D721Med (cell line): ENCODE data around the gene TBX15.

Experiments
- DNase-seq: peaks from one replicate; pipeline ENCODE4 v3.0.0; 2011; ENCODE audit warnings: low spot score; ENCODE audit not compliant: insufficient read length
- FAIRE-seq: peaks from 2 replicates; lab custom pipeline; 2011; peaks lifted over from hg19 to GRCh38; lab: Jason Lieb, UNC
- CTCF ChIP-seq: IDR thresholded peaks from 2 replicates; pipeline ENCODE4 v1.5.1; 2012; ENCODE audit warnings: mild to moderate bottlenecking, control low read depth; ENCODE audit not compliant: insufficient read depth; ENCODE audit errors: missing control alignments

Gene TBX15

GRCh38 chr1:118988186-118989005 lies at the start of gene TBX15:
TSS of gene TBX15 (minus strand) at chr1:118988343. CDS start at chr1:118987795, 548 bp downstream.
- no peak for DNase-seq

DNA sequence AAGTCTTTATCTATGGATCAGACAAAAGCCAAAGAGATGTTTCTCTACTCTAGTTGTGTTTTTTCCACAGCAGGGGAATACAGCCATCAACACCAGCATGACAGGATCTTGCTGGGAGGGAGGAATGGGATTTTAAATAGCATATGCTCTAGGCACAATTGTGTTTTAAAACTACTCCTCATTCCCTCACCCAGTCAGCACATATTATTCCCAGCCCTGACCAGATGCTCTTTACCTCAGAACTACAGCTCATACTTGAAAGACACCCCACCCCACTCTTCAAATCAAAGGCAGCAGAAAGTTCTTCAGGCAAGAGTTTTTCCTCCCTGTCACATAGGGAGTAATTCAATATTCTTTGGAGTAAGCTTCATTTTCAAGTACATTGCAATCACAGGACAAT lies 46.2 kb upstream of the TBX15 start:
- no peak for DNase-seq
- FAIRE-seq: no peak
- TF ChIP-seq CTCF: no peak

More at GRCh38 chr1:118988186-118989005, at the start of gene TBX15:
- FAIRE-seq: no peak
- no peak for TF ChIP-seq CTCF

GRCh38 chr1:119032986-119033385 lies 44.8 kb upstream of the TBX15 start:
- FAIRE-seq: no peak
- DNase-seq: no peak
- no peak for TF ChIP-seq CTCF

DNA sequence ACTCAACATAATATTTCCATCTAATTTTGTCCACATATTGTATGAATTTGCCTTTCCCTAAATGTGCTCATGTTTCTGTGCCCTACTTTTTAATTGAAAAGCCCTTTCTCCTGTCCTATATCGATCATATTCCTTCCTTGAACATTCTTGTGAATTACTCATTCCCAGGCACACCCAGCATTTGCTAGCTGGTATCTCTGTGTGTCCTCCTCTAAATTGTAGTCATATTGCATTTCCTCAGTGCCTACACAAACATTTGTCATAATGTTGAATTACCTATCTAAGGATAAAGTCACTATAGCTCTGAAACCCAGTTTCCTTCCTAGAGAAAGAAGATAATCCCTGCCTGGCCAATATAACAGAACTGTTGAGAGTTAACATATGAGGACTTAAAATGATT lies 39.6 kb upstream of the TBX15 start:
- no peak for TF ChIP-seq CTCF
- DNase-seq (no peak), FAIRE-seq (no peak)

GRCh38 chr1:119026956-119027355 lies 38.8 kb upstream of the TBX15 start:
- FAIRE-seq: no peak
- no peak for DNase-seq
- no peak for TF ChIP-seq CTCF

DNA sequence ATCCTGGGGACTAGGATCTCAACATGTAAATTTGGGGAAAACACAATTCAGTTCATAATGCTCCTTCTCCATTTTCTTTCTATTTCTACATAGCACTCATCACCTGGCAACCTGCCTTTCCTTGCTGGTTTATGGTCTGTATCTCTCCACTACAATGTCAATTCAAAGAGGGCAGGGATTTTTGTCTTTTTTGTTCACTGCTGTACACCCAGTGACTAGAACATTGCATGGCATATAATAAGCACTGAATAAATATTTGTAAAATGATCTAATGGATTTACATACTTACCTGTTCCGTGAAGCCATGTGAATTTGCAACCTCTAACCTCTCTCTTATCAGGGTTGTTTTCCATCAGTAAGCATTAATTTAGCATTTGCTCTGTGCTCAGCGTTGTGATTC lies 27.4 kb upstream of the TBX15 start:
- no peak for DNase-seq
- TF ChIP-seq CTCF: no peak
- FAIRE-seq: no peak

DNA sequence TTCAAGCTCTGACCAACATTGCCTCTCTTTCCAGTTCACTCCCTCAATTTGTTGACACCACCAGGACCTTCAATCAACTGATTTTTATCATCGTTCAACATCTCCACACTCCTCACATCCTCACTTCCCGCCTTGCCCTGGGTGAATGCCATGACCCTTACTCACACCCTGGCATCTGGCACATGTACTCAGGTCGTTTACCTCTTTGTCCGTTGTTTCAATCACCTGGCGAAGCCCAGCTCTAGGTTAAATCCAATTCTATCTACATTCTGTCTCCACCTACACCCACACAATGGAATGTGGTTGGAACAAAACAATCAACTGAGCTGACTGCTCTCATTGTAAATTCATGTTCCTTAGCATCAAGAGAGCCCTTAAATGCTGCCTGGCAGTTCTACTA lies 24.2 kb upstream of the TBX15 start:
- TF ChIP-seq CTCF: no peak
- DNase-seq (no peak), FAIRE-seq (no peak)
